ENCODE measurements around the gene CHST13. TPM values are rescaled to one million over a fixed set of nuclear protein-coding genes. Genes with fewer than 3 reads are reported as not detected.

CHST13 gene
- total RNA-seq, 3 donors from 2014 or later (not counting 1 experiment from before 2014, with no cell fraction given), result 0.19 to 0.20 TPM; not detected in 1

DNA sequence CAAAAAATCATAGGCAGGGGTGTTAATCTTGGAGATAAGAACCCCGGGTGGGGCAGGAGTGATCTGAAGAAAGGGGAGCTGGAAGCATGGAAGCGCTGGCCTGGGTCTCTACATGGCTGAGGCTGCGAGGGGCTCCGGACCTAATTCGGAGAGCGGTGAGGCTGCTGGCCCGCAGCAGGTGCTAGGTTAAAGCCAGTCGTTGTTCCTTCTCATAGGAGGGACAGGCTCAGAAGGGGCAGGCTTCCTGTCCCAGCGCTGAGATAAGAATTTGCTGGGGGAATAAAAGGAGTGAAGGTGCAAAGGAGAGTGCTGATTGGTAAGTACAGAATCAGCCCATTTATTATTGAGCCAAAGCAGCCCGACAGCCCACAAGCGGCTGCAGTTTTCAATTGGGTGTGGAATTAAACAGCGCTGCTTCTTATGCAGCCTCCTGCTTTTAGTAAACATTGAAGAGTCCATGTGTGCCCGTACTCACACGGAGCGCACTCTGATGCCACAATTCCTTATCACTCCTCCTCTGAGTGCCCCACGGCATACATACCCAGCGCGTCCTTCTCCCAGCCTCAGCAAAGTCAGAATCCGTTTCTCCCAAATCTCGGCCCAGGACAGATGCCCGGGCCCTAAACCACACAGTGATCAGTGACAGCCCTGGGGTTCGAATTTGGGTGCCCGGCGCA, 17.1 kb downstream of the CHST13 start:
- Histone ChIP-seq H3K27ac (ENCODE audit: low read length) (no peak overlapping the region), H3K9me3 (ENCODE audit: control insufficient read depth, insufficient read depth, low read length) (no peaks in the 10 kb centered on the region), H3K4me3 (ENCODE audit: low read length) (no peak overlapping the region), H3K36me3 (ENCODE audit: control insufficient read depth, insufficient read depth, low read length) (no peaks in the 10 kb centered on the region), H3K27me3 (ENCODE audit: control insufficient read depth, insufficient read depth, low read length) (no peaks in the 10 kb centered on the region), H3K4me1 (ENCODE audit: control insufficient read depth, insufficient read depth, low read length) (no peaks in the 10 kb centered on the region)
- Mint-ChIP-seq H3K4me1 (peaks cover 9 to 21% of the 10 kb centered on the region in 2 donors), H3K27me3 (ENCODE audit: low read depth in 2 of 2) (peaks cover 0 to 7% of the 10 kb centered on the region in 2 donors), H3K9me3 (no peaks in the 10 kb centered on the region), H3K36me3 (no peaks in the 10 kb centered on the region), H3K27ac (no peak overlapping the region), H3K4me3 (no peak overlapping the region)
- 48% methylated on average over 24 of the region's 24 CpGs for WGBS (ENCODE audit: insufficient coverage)
- TF ChIP-seq CTCF (IDR thresholded peaks at IDR 0.05), result no peak
- DNase-seq (no peak), ATAC-seq (no peak)
- intact Hi-C loops (cut with micrococcal nuclease), result no loop called here

DNA sequence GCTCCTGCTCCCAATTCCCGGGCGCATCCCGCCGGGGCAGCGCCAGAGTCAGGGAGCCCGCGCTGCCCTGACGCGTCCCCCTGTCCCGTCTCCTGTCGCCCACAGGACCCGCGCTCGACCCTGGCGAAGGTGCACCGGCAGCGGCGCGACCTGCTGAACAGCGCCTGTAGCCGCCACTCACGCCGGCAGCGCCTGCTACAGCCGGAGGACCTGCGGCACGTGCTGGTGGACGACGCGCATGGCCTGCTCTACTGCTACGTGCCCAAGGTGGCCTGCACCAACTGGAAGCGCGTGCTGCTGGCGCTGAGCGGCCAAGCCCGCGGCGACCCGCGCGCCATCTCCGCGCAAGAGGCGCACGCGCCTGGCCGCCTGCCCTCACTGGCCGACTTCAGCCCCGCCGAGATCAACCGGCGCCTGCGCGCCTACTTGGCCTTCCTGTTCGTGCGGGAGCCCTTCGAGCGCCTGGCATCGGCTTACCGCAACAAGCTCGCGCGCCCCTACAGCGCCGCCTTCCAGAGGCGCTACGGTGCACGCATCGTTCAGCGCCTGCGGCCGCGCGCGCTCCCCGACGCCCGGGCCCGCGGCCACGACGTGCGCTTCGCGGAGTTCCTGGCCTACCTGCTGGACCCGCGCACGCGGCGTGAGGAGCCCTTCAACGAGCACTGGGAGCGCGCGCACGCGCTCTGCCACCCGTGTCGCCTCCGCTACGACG, 17.8 kb downstream of the CHST13 start:
- peaks cover 9 to 21% of the 10 kb centered on the region in 2 donors for H3K4me1 Mint-ChIP-seq
- H3K27me3 Mint-ChIP-seq (ENCODE audit: low read depth in 2 of 2), result peaks cover under 1 to 7% of the 10 kb centered on the region in 2 donors
- H3K36me3 ChIP-seq (ENCODE audit: control insufficient read depth, insufficient read depth, low read length), result no peaks in the 10 kb centered on the region
- no peak for TF ChIP-seq CTCF (IDR thresholded peaks at IDR 0.05)
- H3K27ac Mint-ChIP-seq, result no peak overlapping the region
- H3K9me3 ChIP-seq (ENCODE audit: control insufficient read depth, insufficient read depth, low read length), result no peaks in the 10 kb centered on the region
- no peak overlapping the region for H3K27ac ChIP-seq (ENCODE audit: low read length)
- H3K27me3 ChIP-seq (ENCODE audit: control insufficient read depth, insufficient read depth, low read length), result no peaks in the 10 kb centered on the region
- H3K4me3 ChIP-seq (ENCODE audit: low read length), result no peak overlapping the region
- WGBS (ENCODE audit: insufficient coverage), result 95% methylated on average over 101 of the region's 101 CpGs
- DNase-seq (peak in 1 of 2 donors; percentile 6), ATAC-seq (no peak)
- intact Hi-C loops (cut with micrococcal nuclease), result no loop called here
- H3K36me3 Mint-ChIP-seq, result no peaks in the 10 kb centered on the region
- H3K4me3 Mint-ChIP-seq, result no peak overlapping the region
- no peaks in the 10 kb centered on the region for H3K4me1 ChIP-seq (ENCODE audit: control insufficient read depth, insufficient read depth, low read length)
- H3K9me3 Mint-ChIP-seq, result no peaks in the 10 kb centered on the region

- Histone ChIP-seq H3K4me1 (ENCODE audit: control insufficient read depth, insufficient read depth, low read length) (no peaks in the 10 kb centered on the region), H3K9me3 (ENCODE audit: control insufficient read depth, insufficient read depth, low read length) (no peaks in the 10 kb centered on the region), H3K36me3 (ENCODE audit: control insufficient read depth, insufficient read depth, low read length) (no peaks in the 10 kb centered on the region), H3K27me3 (ENCODE audit: control insufficient read depth, insufficient read depth, low read length) (no peaks in the 10 kb centered on the region), H3K27ac (ENCODE audit: low read length) (no peak overlapping the region), H3K4me3 (ENCODE audit: low read length) (no peak overlapping the region)
- Mint-ChIP-seq H3K4me3 (no peak overlapping the region), H3K4me1 (peaks cover 9 to 21% of the 10 kb centered on the region in 2 donors), H3K27me3 (ENCODE audit: low read depth in 2 of 2) (peaks cover 7 to 8% of the 10 kb centered on the region in 2 donors), H3K27ac (no peak overlapping the region), H3K9me3 (no peaks in the 10 kb centered on the region), H3K36me3 (no peaks in the 10 kb centered on the region)
- intact Hi-C loops (cut with micrococcal nuclease), result no loop called here
- TF ChIP-seq CTCF (IDR thresholded peaks at IDR 0.05), result no peak
- ATAC-seq, result no peak
- peak in 1 of 2 donors; percentile 13 for DNase-seq
- WGBS (ENCODE audit: insufficient coverage), result 96% methylated on average over 57 of the region's 57 CpGs
Measured at GRCh38 chr3:126542340-126543241, 18.6 kb downstream of the CHST13 start.

Data from natural killer cell (primary cell).